SK-N-SH treated with all-trans-retinoic acid at 6 μM for 48 hours (cell line): ENCODE results near the gene SOCS3.

Experiments
- ARNTL ChIP-seq: fragments of 450-650 bp; formaldehyde crosslinking; IDR thresholded peaks from 2 replicates; pipeline ENCODE4 v1.5.0; 2020; ENCODE audit warnings: low read depth, mild to moderate bottlenecking, moderate library complexity, borderline replicate concordance
- BACH2 ChIP-seq: fragments of 250-450 bp; sonication (Bioruptor Pico); IDR thresholded peaks from 2 replicates; pipeline ENCODE4 v1.9.0; 2021; ENCODE audit warnings: mild to moderate bottlenecking, borderline replicate concordance
- GLIS3 ChIP-seq: fragments of 250-450 bp; sonication (Bioruptor Pico); IDR thresholded peaks from 2 replicates; pipeline ENCODE4 v1.5.0; 2020; ENCODE audit warnings: mild to moderate bottlenecking, moderate library complexity
- ISL1 ChIP-seq: fragments of 250-450 bp; sonication (Bioruptor Pico); IDR thresholded peaks from 2 replicates; pipeline ENCODE4 v2.1.2; 2022; ENCODE audit warnings: mild to moderate bottlenecking, moderate library complexity
- RARB ChIP-seq: fragments of 250-450 bp; sonication (Bioruptor Pico); IDR thresholded peaks from 2 replicates; pipeline ENCODE4 v1.8.0; 2021; ENCODE audit warnings: mild to moderate bottlenecking, moderate library complexity
- TCF4 ChIP-seq: fragments of 250-450 bp; sonication (Bioruptor Pico); IDR thresholded peaks from 2 replicates; pipeline ENCODE4 v1.8.0; 2021; ENCODE audit warnings: mild to moderate bottlenecking, moderate library complexity, borderline replicate concordance
- TOX ChIP-seq: fragments of 250-450 bp; sonication (Bioruptor Pico); IDR thresholded peaks from 2 replicates; pipeline ENCODE4 v1.8.0; 2021; ENCODE audit warnings: mild to moderate bottlenecking, moderate library complexity, borderline replicate concordance
- ZC3H10 ChIP-seq: fragments of 250-450 bp; sonication (Bioruptor Pico); IDR thresholded peaks from 2 replicates; pipeline ENCODE4 v1.5.1; 2021; ENCODE audit warnings: mild to moderate bottlenecking, moderate library complexity
- ZFP3 ChIP-seq: fragments of 250-450 bp; sonication (Bioruptor Pico); IDR thresholded peaks from 2 replicates; pipeline ENCODE4 v1.5.0; 2020; ENCODE audit warnings: mild to moderate bottlenecking, moderate library complexity
- ZNF8 ChIP-seq: fragments of 450-650 bp; formaldehyde crosslinking; IDR thresholded peaks from 2 replicates; pipeline ENCODE4 v1.5.0; 2020; ENCODE audit warnings: mild to moderate bottlenecking, moderate library complexity
- TF ChIP-seq, protein P1 (sequence below): fragments of 250-450 bp; sonication (Bioruptor Pico); IDR thresholded peaks from 2 replicates; pipeline ENCODE4 v1.8.0; 2020; ENCODE audit warnings: mild to moderate bottlenecking, moderate library complexity, borderline replicate concordance
- TF ChIP-seq, protein P2 (sequence below): fragments of 250-450 bp; sonication (Bioruptor Pico); IDR thresholded peaks from 2 replicates; pipeline ENCODE4 v1.8.0; 2021; ENCODE audit warnings: low read depth, mild to moderate bottlenecking, moderate library complexity, borderline replicate concordance
- TF ChIP-seq, protein P3 (sequence below): fragments of 250-450 bp; sonication (Bioruptor Pico); IDR thresholded peaks from 2 replicates; pipeline ENCODE4 v1.5.1; 2020; ENCODE audit warnings: low read depth, mild to moderate bottlenecking, moderate library complexity

DNA sequence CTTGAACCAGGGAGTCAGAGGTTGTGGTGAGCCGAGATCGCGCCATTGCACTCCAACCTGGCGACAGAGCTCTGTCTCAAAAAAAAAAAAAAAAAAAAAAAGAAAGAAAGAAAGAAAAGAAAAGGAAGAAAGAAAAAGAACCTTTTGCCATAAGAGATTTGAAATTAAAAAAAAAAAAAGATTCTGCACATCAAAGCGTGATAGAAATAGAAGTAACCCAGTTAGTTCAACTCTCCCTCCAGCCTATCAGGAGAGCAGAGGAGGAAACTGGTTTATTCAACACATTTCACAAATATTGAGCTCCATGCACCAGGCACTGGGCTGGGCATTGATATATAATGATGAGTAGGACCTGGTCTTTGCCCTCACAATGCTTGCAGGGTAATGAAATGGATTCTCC lies 2.4 kb upstream of the SOCS3 start:
- TF ChIP-seq ZC3H10: no peak
- no peak for TF ChIP-seq TCF4 (CRISPR knock-in tag)
- no peak for TF ChIP-seq RARB (CRISPR knock-in tag)
- TF ChIP-seq, protein P1, sequence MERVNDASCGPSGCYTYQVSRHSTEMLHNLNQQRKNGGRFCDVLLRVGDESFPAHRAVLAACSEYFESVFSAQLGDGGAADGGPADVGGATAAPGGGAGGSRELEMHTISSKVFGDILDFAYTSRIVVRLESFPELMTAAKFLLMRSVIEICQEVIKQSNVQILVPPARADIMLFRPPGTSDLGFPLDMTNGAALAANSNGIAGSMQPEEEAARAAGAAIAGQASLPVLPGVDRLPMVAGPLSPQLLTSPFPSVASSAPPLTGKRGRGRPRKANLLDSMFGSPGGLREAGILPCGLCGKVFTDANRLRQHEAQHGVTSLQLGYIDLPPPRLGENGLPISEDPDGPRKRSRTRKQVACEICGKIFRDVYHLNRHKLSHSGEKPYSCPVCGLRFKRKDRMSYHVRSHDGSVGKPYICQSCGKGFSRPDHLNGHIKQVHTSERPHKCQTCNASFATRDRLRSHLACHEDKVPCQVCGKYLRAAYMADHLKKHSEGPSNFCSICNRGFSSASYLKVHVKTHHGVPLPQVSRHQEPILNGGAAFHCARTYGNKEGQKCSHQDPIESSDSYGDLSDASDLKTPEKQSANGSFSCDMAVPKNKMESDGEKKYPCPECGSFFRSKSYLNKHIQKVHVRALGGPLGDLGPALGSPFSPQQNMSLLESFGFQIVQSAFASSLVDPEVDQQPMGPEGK: no peak
- no peak for TF ChIP-seq ZFP3 (CRISPR knock-in tag)
- no peak for TF ChIP-seq ZNF8 (CRISPR knock-in tag)
- TF ChIP-seq BACH2 (CRISPR knock-in tag): no peak
- TF ChIP-seq TOX (CRISPR knock-in tag): no peak
- TF ChIP-seq ARNTL: no peak
- TF ChIP-seq, protein P2, sequence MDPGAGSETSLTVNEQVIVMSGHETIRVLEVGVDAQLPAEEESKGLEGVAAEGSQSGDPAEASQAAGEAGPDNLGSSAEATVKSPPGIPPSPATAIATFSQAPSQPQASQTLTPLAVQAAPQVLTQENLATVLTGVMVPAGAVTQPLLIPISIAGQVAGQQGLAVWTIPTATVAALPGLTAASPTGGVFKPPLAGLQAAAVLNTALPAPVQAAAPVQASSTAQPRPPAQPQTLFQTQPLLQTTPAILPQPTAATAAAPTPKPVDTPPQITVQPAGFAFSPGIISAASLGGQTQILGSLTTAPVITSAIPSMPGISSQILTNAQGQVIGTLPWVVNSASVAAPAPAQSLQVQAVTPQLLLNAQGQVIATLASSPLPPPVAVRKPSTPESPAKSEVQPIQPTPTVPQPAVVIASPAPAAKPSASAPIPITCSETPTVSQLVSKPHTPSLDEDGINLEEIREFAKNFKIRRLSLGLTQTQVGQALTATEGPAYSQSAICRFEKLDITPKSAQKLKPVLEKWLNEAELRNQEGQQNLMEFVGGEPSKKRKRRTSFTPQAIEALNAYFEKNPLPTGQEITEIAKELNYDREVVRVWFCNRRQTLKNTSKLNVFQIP (CRISPR knock-in tag): no peak
- TF ChIP-seq, protein P3, sequence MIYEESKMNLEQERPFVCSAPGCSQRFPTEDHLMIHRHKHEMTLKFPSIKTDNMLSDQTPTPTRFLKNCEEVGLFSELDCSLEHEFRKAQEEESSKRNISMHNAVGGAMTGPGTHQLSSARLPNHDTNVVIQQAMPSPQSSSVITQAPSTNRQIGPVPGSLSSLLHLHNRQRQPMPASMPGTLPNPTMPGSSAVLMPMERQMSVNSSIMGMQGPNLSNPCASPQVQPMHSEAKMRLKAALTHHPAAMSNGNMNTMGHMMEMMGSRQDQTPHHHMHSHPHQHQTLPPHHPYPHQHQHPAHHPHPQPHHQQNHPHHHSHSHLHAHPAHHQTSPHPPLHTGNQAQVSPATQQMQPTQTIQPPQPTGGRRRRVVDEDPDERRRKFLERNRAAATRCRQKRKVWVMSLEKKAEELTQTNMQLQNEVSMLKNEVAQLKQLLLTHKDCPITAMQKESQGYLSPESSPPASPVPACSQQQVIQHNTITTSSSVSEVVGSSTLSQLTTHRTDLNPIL (CRISPR knock-in tag): no peak
- TF ChIP-seq ISL1: no peak
- TF ChIP-seq GLIS3 (CRISPR knock-in tag): no peak
